22Rv1 (cell line): ENCODE data around the gene OR6K2.

Experiments
- H3K27ac ChIP-seq: fragments of 450-650 bp; 2 replicates; pipeline ENCODE4 v1.5.1; 2017
- ZFX ChIP-seq: fragments of 450-650 bp; IDR thresholded peaks from 2 replicates; pipeline ENCODE4 v1.6.1; 2017; ENCODE audit warnings: antibody characterized with exemption, borderline replicate concordance
- TF ChIP-seq, protein P1 (sequence below): fragments of 450-650 bp; IDR thresholded peaks from 2 replicates; pipeline ENCODE4 v1.5.1; 2017; ENCODE audit warnings: mild to moderate bottlenecking

OR6K2 gene

GRCh38 chr1:158720620-158721019 lies 20.2 kb upstream of the OR6K2 start, which contains the start of gene OR6K3:
Gene OR6K3, minus strand, starts transcription at chr1:158720720. Its CDS starts 2,605 bp downstream, at chr1:158718115.
- TF ChIP-seq, protein P1, sequence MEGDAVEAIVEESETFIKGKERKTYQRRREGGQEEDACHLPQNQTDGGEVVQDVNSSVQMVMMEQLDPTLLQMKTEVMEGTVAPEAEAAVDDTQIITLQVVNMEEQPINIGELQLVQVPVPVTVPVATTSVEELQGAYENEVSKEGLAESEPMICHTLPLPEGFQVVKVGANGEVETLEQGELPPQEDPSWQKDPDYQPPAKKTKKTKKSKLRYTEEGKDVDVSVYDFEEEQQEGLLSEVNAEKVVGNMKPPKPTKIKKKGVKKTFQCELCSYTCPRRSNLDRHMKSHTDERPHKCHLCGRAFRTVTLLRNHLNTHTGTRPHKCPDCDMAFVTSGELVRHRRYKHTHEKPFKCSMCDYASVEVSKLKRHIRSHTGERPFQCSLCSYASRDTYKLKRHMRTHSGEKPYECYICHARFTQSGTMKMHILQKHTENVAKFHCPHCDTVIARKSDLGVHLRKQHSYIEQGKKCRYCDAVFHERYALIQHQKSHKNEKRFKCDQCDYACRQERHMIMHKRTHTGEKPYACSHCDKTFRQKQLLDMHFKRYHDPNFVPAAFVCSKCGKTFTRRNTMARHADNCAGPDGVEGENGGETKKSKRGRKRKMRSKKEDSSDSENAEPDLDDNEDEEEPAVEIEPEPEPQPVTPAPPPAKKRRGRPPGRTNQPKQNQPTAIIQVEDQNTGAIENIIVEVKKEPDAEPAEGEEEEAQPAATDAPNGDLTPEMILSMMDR: no peak
- TF ChIP-seq ZFX: no peak
- H3K27ac ChIP-seq: no peak within 1 kb of the TSS

DNA sequence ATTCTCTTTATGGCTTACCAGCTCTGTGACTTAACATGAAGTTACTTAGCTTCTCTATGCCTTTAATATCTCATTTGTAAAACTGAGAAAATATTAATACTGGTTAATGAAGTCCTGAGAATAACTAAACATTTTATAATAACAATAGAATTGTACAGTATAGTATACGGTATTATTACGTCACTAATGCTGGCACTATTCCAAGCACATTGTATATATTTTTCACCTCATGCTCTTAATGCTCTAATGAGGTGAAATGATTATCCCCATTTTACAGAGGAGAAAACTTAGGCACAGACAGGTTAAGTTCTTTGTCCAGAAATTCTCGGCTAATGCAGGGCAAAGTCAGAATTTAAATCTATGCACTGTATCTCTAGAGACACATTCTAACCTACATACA lies 19.2 kb upstream of the OR6K2 start:
- TF ChIP-seq ZFX: no peak
- TF ChIP-seq, protein P1: no peak
- no peak overlapping the region for H3K27ac ChIP-seq

DNA sequence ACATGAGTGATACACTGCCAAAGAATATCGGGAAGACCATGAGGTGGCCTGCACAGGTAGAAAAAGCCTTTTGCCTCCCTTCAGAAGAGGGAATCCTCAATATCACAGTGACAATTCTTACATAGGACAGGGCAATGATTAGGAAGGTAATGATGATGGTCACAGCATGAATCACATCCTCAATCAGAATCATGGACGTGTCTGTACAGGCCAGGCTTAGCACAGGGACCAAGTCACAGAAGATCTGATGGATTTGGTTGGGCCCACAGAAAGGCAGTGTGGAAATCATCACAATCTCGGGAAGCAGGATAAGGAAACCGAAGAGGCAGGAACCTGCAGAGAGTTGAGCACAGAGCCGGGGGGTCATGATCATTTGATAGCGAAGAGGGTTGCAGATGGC lies 16.9 kb upstream of the OR6K2 start:
- no peak overlapping the region for H3K27ac ChIP-seq
- TF ChIP-seq, protein P1: no peak
- no peak for TF ChIP-seq ZFX

- no peak overlapping the region for H3K27ac ChIP-seq
- no peak for TF ChIP-seq ZFX
- TF ChIP-seq, protein P1: no peak
Measured at GRCh38 chr1:158716335-158716734, 15.9 kb upstream of the OR6K2 start.

DNA sequence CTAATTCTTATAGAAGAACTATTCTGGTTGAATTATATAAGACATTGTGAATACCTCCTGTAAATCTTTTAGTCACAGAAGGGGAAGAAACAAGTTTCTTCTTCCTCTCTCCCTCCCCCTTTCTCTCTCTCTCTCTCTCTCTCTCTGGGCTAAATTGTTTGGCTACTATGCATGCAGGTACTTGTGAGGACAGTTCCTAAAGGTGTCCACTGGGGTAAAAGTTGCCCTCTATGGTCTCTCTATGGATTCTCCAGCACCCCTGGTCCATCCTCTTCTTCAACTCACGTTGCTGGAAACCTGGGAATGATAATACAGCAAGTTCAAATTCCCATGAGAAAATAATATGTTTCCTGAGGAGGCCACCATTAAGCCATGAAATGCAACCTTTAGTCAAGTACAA lies 14.3 kb upstream of the OR6K2 start:
- TF ChIP-seq, protein P1: no peak
- no peak for TF ChIP-seq ZFX
- no peak overlapping the region for H3K27ac ChIP-seq

DNA sequence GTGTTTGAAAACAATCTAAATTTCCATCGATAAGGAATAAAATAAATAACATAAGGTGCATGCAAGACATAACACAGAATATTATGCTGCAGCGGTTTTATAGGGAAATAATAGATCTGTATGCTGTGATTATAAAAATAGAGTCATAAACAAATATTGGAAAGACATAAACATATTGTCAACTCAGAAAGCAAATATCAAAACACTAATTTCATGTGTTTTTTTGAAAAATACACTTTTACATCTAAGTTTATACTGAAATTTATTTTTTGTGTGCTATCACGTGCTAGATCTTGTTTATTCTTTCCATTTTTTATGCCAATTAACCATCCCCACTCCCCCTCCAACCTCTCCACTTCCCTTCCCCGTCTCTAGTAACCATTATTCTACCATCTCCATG lies 10.6 kb upstream of the OR6K2 start:
- TF ChIP-seq, protein P1: no peak
- no peak for TF ChIP-seq ZFX
- H3K27ac ChIP-seq: no peak overlapping the region

GRCh38 chr1:158706096-158706495 lies 5.6 kb upstream of the OR6K2 start:
- no peak overlapping the region for H3K27ac ChIP-seq
- TF ChIP-seq, protein P1: no peak
- TF ChIP-seq ZFX: no peak
